ENCODE measurements around the gene STPG4. TPM values are rescaled to one million over a fixed set of nuclear protein-coding genes. Genes with fewer than 3 reads are reported as not detected.

The STPG4 gene
- total RNA-seq, 6 experiments from 2014 or later: 0.19 to 0.40 (median 0.25) TPM; not detected in 3

- Mint-ChIP-seq H3K27me3 (ENCODE audit: insufficient read depth) (no peaks in the 10 kb centered on the region; the same call in none of the 2 replicates), H3K36me3 (ENCODE audit: low read depth) (peaks cover 23% of the 10 kb centered on the region), H3K9me3 (no peaks in the 10 kb centered on the region), H3K27ac (peak overlapping the region; percentile 54), H3K4me3 (no peak overlapping the region), H3K4me1 (ENCODE audit: low read depth) (peaks cover 71% of the 10 kb centered on the region)
- TF ChIP-seq CTCF (IDR thresholded peaks at IDR 0.05): no peak
- DNase-seq: no peak
Measured at GRCh38 chr2:47038656-47039488, 116.2 kb downstream of the STPG4 start.

- H3K9me3 Mint-ChIP-seq: no peaks in the 10 kb centered on the region
- H3K27ac Mint-ChIP-seq: peak overlapping the region; percentile 100
- H3K36me3 Mint-ChIP-seq (ENCODE audit: low read depth): peaks cover 27% of the 10 kb centered on the region
- no peak for DNase-seq
- no peak overlapping the region for H3K4me3 Mint-ChIP-seq
- H3K4me1 Mint-ChIP-seq (ENCODE audit: low read depth): peaks cover 71% of the 10 kb centered on the region
- no peaks in the 10 kb centered on the region; the same call in 1 of the 2 replicates for H3K27me3 Mint-ChIP-seq (ENCODE audit: insufficient read depth)
- no peak for TF ChIP-seq CTCF (IDR thresholded peaks at IDR 0.05)
Measured at GRCh38 chr2:47037678-47038077, 117.4 kb downstream of the STPG4 start.

Other genes starting within 250 kb of the STPG4 start
- gene MCFD2, start 239.5 kb downstream of the STPG4 start, total RNA-seq (2021; fragmentation: NEBNext Ultra II Directional; extraction: Animal tissue kit (Norgen Biotek cat#: 25700)): 100 to 1,000 TPM; 379 to 441 (median 410) TPM
- 10 to 100 TPM; 17.6 to 27.7 (median 23.2) TPM for gene TTC7A, start 214.1 kb downstream of the STPG4 start, total RNA-seq (2021; fragmentation: NEBNext Ultra II Directional; extraction: Animal tissue kit (Norgen Biotek cat#: 25700))
- 1,000 to 10,000 TPM; 1,006 to 1,273 (median 1,121) TPM for gene CALM2, start 21.2 kb upstream of the STPG4 start, total RNA-seq (2021; fragmentation: NEBNext Ultra II Directional; extraction: Animal tissue kit (Norgen Biotek cat#: 25700))
- gene EPCAM, start 214.0 kb upstream of the STPG4 start, total RNA-seq (2021; fragmentation: NEBNext Ultra II Directional; extraction: Animal tissue kit (Norgen Biotek cat#: 25700)): under 1 TPM; 0.21 to 0.74 (median 0.39) TPM
- 10 to 100 TPM; 14.4 to 22.0 (median 20.5) TPM for gene MSH2, start 247.8 kb upstream of the STPG4 start, total RNA-seq (2021; fragmentation: NEBNext Ultra II Directional; extraction: Animal tissue kit (Norgen Biotek cat#: 25700))